PC-9 (cell line): ENCODE data around the gene VWA3A. TPM values are rescaled to one million over a fixed set of nuclear protein-coding genes. Genes with fewer than 3 reads are reported as not detected.

Experiments
- BruUV-seq: library from RNA; stranded (reverse); fragments of 400-500 nt; replicated peaks from 2 replicates; lab custom pipeline; 2021; lab: Mats Ljungman, UMichigan
- CTCF ChIA-PET: fragments of 300-600 bp; sonication (Branson Sonifier 250); formaldehyde crosslinking; loops from one replicate; lab custom pipeline; 2022; ENCODE audit warnings: antibody characterized with exemption; lab: Charles Lee
- POLR2A ChIA-PET: fragments of 300-600 bp; sonication (Branson Sonifier 250); formaldehyde crosslinking; loops from one replicate; lab custom pipeline; 2022; ENCODE audit warnings: antibody characterized with exemption; ENCODE audit not compliant: unreplicated experiment; lab: Charles Lee
- DNase-seq, 2 experiments: peaks; one replicate each; pipeline versions ENCODE4 v3.0.0 to v3.0.0-alpha.2; 2015 to 2022; ENCODE audit warnings: mixed read lengths in 1 of 2
- H2AFZ ChIP-seq: fragments of 200-600 bp; sonication (generic); 2 replicates; pipeline ENCODE4 v1.8.1; 2017; ENCODE audit warnings: antibody characterized with exemption
- H3F3A ChIP-seq: fragments of 200-600 bp; sonication (generic); 2 replicates; pipeline ENCODE4 v1.8.1; 2017; ENCODE audit warnings: antibody characterized with exemption, mild to moderate bottlenecking, low read depth; ENCODE audit not compliant: insufficient read depth
- H3K27ac ChIP-seq: fragments of 200-600 bp; sonication (generic); 2 replicates; pipeline ENCODE4 v1.6.1; 2016; ENCODE audit warnings: mixed run types
- H3K27me3 ChIP-seq: fragments of 200-600 bp; sonication (generic); 2 replicates; pipeline ENCODE4 v1.6.1; 2016; ENCODE audit warnings: low read depth, mixed run types; ENCODE audit not compliant: insufficient read depth
- H3K36me3 ChIP-seq: fragments of 200-600 bp; sonication (generic); 2 replicates; pipeline ENCODE4 v1.6.1; 2016; ENCODE audit warnings: low read depth, mixed run types
- H3K4me1 ChIP-seq: fragments of 200-600 bp; sonication (generic); replicated peaks from 2 replicates; pipeline ENCODE4 v1.6.1; 2016; ENCODE audit warnings: mixed run types; ENCODE audit not compliant: insufficient read depth
- H3K4me2 ChIP-seq: fragments of 200-600 bp; sonication (generic); 2 replicates; pipeline ENCODE4 v1.6.1; 2017; ENCODE audit warnings: mixed run types
- H3K4me3 ChIP-seq: fragments of 200-600 bp; sonication (generic); 2 replicates; pipeline ENCODE4 v1.6.1; 2016; ENCODE audit warnings: mixed run types
- H3K79me2 ChIP-seq: fragments of 200-600 bp; sonication (generic); 2 replicates; pipeline ENCODE4 v1.6.1; 2017; ENCODE audit warnings: low read depth, mixed run types
- H3K9me2 ChIP-seq: fragments of 200-600 bp; sonication (generic); 2 replicates; pipeline ENCODE4 v1.8.1; 2017; ENCODE audit warnings: mild to moderate bottlenecking; ENCODE audit not compliant: insufficient read depth
- H3K9me3 ChIP-seq: fragments of 200-600 bp; sonication (generic); 2 replicates; pipeline ENCODE4 v1.8.1; 2016; ENCODE audit warnings: low read depth; ENCODE audit not compliant: insufficient read depth
- H4K20me1 ChIP-seq: fragments of 200-600 bp; sonication (generic); 2 replicates; pipeline ENCODE4 v1.8.1; 2017; ENCODE audit not compliant: insufficient read depth
- CTCF ChIP-seq: fragments of 200-600 bp; sonication (generic); conservative IDR thresholded peaks from 2 replicates; pipeline ENCODE4 v1.6.1; 2017; ENCODE audit warnings: mixed run types, antibody characterized with exemption, mild to moderate bottlenecking, moderate library complexity
- EZH2 ChIP-seq: fragments of 200-600 bp; sonication (generic); IDR thresholded peaks from 2 replicates; pipeline ENCODE4 v1.8.0; 2017; ENCODE audit warnings: antibody characterized with exemption, low read depth
- intact Hi-C: fragments of 100-400 bp; cut with micrococcal nuclease; formaldehyde crosslinking; loops from one replicate; pipeline ENCODE4 v1.10.0; 2022; ENCODE audit not compliant: unreplicated experiment
- total RNA-seq: library from RNA; stranded (reverse); gene quantifications from 2 replicates; pipeline ENCODE4 v1.2.3, GENCODE V29; 2021

Gene VWA3A
- total RNA-seq, 1 experiment from 2014 or later = 0.83 TPM

- H3K27ac ChIP-seq = no peak overlapping the region
- ChIA-PET POLR2A (interaction anchor here (0.7 kb wide), 1 partner anchor 231 kb away, joined by 7 read pairs; no protein-coding TSS in a partner anchor), CTCF (no interaction called here)
- peaks cover 10% of the 10 kb centered on the region; the same call in 1 of the 2 replicates for H3K27me3 ChIP-seq
- H4K20me1 ChIP-seq = no peaks in the 10 kb centered on the region
- no peaks in the 10 kb centered on the region for H3K4me1 ChIP-seq
- no peaks in the 10 kb centered on the region for H3K9me3 ChIP-seq
- BruUV-seq = no TSS peak
- no peak overlapping the region for H3K4me3 ChIP-seq
- DNase-seq = no peak
- no peaks in the 10 kb centered on the region for H3K36me3 ChIP-seq
- intact Hi-C loops = no loop called here
- H3K4me2 ChIP-seq = no peak overlapping the region
- no peaks in the 10 kb centered on the region for H3F3A ChIP-seq
- H3K9me2 ChIP-seq = no peaks in the 10 kb centered on the region
- TF ChIP-seq CTCF (no peak), EZH2 (no peak)
- H2AFZ ChIP-seq = no peak overlapping the region
- no peaks in the 10 kb centered on the region for H3K79me2 ChIP-seq
Observed at GRCh38 chr16:22183335-22183734, 91.0 kb downstream of the VWA3A start.

- ChIA-PET POLR2A (interaction anchor here (0.6 to 0.7 kb wide), 2 partner anchors 187 to 232 kb away, joined by 3 to 7 read pairs; no protein-coding TSS in a partner anchor), CTCF (no interaction called here)
- no peak overlapping the region for H3K27ac ChIP-seq
- no peaks in the 10 kb centered on the region; the same call in 1 of the 2 replicates for H3K4me1 ChIP-seq
- H3F3A ChIP-seq = peaks cover 3% of the 10 kb centered on the region; the same call in 1 of the 2 replicates
- H3K79me2 ChIP-seq = no peaks in the 10 kb centered on the region
- no peak overlapping the region for H2AFZ ChIP-seq
- no peaks in the 10 kb centered on the region for H3K9me2 ChIP-seq
- BruUV-seq = no TSS peak
- H3K36me3 ChIP-seq = no peaks in the 10 kb centered on the region
- H3K9me3 ChIP-seq = no peaks in the 10 kb centered on the region
- H4K20me1 ChIP-seq = no peaks in the 10 kb centered on the region
- no peak overlapping the region for H3K4me3 ChIP-seq
- TF ChIP-seq EZH2 (no peak), CTCF (peak; percentile 47; the same call in 1 of the 2 replicates)
- no peak overlapping the region for H3K4me2 ChIP-seq
- intact Hi-C loops = no loop called here
- DNase-seq = no peak
- H3K27me3 ChIP-seq = peaks cover 10% of the 10 kb centered on the region; the same call in 1 of the 2 replicates
Observed at GRCh38 chr16:22183901-22184614, 91.7 kb downstream of the VWA3A start.

- no peaks in the 10 kb centered on the region for H3K9me3 ChIP-seq
- CTCF ChIA-PET = no interaction called here
- POLR2A ChIA-PET = no interaction called here
- no peak overlapping the region for H3K27ac ChIP-seq
- H2AFZ ChIP-seq = no peak overlapping the region
- no peaks in the 10 kb centered on the region for H4K20me1 ChIP-seq
- no peaks in the 10 kb centered on the region for H3K9me2 ChIP-seq
- peaks cover 10% of the 10 kb centered on the region; the same call in 1 of the 2 replicates for H3K27me3 ChIP-seq
- no peak overlapping the region for H3K4me3 ChIP-seq
- no peaks in the 10 kb centered on the region for H3K36me3 ChIP-seq
- TF ChIP-seq EZH2 = no peak
- TF ChIP-seq CTCF = no peak
- no peak for DNase-seq
- peaks cover 7% of the 10 kb centered on the region; the same call in 1 of the 2 replicates for H3F3A ChIP-seq
- BruUV-seq = no TSS peak
- no peaks in the 10 kb centered on the region for H3K79me2 ChIP-seq
- intact Hi-C loops = no loop called here
- no peak overlapping the region for H3K4me2 ChIP-seq
- peaks cover 5% of the 10 kb centered on the region for H3K4me1 ChIP-seq
Observed at GRCh38 chr16:22184615-22184968, 92.3 kb downstream of the VWA3A start.
